ENCODE data around the gene AKAP8. TPM values are rescaled to one million over a fixed set of nuclear protein-coding genes. Genes with fewer than 3 reads are reported as not detected.

Gene AKAP8
- total RNA-seq, 4 donors from 2014 or later = 26.4 to 58.5 (median 55.9) TPM

GRCh38 chr19:15422296-15423075, 42.9 kb upstream of the AKAP8 start:
- Histone ChIP-seq H3K9me3 (peaks cover 0 to 6% (median 0%) of the 10 kb centered on the region in 4 donors), H3K4me3 (no peak overlapping the region), H3K4me1 (peaks cover 0 to 16% (median 5%) of the 10 kb centered on the region in 4 donors), H3K36me3 (peaks cover 4 to 64% (median 30%) of the 10 kb centered on the region in 3 donors), H3K27me3 (no peaks in the 10 kb centered on the region), H3K27ac (no peak overlapping the region)
- DNase-seq (ENCODE audit: low spot score in 2 of 2) = no peak
- TF ChIP-seq, protein P1, sequence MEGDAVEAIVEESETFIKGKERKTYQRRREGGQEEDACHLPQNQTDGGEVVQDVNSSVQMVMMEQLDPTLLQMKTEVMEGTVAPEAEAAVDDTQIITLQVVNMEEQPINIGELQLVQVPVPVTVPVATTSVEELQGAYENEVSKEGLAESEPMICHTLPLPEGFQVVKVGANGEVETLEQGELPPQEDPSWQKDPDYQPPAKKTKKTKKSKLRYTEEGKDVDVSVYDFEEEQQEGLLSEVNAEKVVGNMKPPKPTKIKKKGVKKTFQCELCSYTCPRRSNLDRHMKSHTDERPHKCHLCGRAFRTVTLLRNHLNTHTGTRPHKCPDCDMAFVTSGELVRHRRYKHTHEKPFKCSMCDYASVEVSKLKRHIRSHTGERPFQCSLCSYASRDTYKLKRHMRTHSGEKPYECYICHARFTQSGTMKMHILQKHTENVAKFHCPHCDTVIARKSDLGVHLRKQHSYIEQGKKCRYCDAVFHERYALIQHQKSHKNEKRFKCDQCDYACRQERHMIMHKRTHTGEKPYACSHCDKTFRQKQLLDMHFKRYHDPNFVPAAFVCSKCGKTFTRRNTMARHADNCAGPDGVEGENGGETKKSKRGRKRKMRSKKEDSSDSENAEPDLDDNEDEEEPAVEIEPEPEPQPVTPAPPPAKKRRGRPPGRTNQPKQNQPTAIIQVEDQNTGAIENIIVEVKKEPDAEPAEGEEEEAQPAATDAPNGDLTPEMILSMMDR (IDR thresholded peaks at IDR 0.05) = no peak
- TF ChIP-seq POLR2A (IDR thresholded peaks at IDR 0.05) = no peak
- TF ChIP-seq EP300 (IDR thresholded peaks at IDR 0.05) = no peak
- 87 to 92% methylated on average over 20 to 22 of the region's 22 CpGs for WGBS, 2 donors

GRCh38 chr19:15421721-15422260, 42.2 kb upstream of the AKAP8 start:
- TF ChIP-seq POLR2A (IDR thresholded peaks at IDR 0.05) (no peak), EP300 (IDR thresholded peaks at IDR 0.05) (no peak)
- TF ChIP-seq, protein P1 (IDR thresholded peaks at IDR 0.05) = no peak
- Histone ChIP-seq H3K27ac (no peak overlapping the region), H3K36me3 (peaks cover 4 to 57% (median 23%) of the 10 kb centered on the region in 3 donors), H3K4me3 (no peak overlapping the region), H3K4me1 (peaks cover 0 to 23% (median 12%) of the 10 kb centered on the region in 4 donors), H3K9me3 (peaks cover 0 to 6% (median 0%) of the 10 kb centered on the region in 4 donors), H3K27me3 (no peaks in the 10 kb centered on the region)
- DNase-seq (ENCODE audit: low spot score in 2 of 2) = no peak
- WGBS, 2 donors = 79 to 80% methylated on average over 15 of the region's 15 CpGs

DNA sequence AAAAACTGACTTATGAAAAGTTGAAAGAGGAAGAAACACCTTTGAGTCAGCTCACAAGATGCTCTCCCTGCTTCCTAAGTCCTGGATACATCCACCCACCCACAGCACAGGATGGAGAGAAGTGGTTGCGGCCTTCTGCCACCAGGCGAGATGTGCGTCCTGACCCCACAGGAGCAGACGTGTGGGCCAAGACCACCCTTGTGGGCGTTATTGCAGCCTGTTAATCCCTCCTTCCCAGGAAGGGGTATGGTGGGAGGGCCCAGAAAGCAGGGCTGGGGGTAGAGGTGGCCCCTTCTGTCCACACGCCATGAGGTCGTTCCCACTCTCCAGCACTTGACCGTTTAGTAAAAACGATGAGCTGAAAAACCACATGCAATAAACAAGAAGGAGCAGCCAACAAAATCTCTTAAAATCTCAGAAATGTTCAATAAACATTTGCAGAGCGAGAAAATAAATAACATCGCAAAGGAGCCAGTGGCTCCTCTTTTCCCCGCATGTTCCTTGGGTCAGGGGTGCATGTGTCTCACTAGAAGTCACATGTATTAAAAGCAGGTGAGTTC, 41.6 kb upstream of the AKAP8 start:
- DNase-seq (ENCODE audit: low spot score in 2 of 2) = no peak
- 61 to 72% methylated on average over 12 of the region's 12 CpGs for WGBS, 2 donors
- TF ChIP-seq POLR2A (IDR thresholded peaks at IDR 0.05) (no peak), EP300 (IDR thresholded peaks at IDR 0.05) (no peak)
- TF ChIP-seq, protein P1 (IDR thresholded peaks at IDR 0.05) = no peak
- H3K4me3 ChIP-seq = no peak overlapping the region
- H3K27ac ChIP-seq = no peak overlapping the region
- H3K36me3 ChIP-seq = peaks cover 4 to 51% (median 18%) of the 10 kb centered on the region in 3 donors
- no peaks in the 10 kb centered on the region for H3K27me3 ChIP-seq
- peaks cover 0 to 28% (median 17%) of the 10 kb centered on the region in 4 donors for H3K4me1 ChIP-seq
- H3K9me3 ChIP-seq = peaks cover 0 to 6% (median 0%) of the 10 kb centered on the region in 4 donors

DNA sequence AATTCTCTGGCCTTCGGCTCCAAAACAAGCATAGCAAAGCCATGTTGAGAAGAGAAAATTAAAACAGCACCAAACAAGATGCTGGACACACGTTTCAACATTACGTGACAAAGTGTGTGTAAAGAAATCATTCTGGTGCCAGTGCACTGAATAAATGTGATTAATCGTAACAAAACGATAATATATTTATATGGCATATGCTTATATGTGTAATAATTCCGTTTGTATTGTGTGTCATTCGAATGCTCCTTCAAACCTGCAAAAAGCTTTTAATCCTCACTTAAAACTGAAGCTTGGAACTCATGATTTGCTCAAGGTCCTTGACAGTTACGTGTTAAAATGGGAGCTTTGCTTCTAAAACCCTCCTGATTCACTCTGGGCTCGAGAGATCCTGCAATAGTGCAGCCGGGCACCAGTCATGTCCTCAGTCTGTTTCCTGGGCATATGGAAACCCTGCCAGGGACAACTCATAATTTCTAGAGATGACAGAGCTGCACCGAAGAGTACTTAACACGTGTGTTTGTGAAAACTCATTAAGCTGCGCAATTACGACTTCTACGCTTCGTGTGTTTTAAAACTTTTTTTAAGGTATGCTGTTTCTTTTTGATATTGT, 39.9 kb upstream of the AKAP8 start:
- 26 to 27% methylated on average over 16 of the region's 16 CpGs for WGBS, 2 donors
- no peak for DNase-seq (ENCODE audit: low spot score in 2 of 2)
- TF ChIP-seq POLR2A (IDR thresholded peaks at IDR 0.05) = no peak
- TF ChIP-seq, protein P1 (IDR thresholded peaks at IDR 0.05) = no peak
- no peak for TF ChIP-seq EP300 (IDR thresholded peaks at IDR 0.05)

More for the DNA sequence above, 39.9 kb upstream of the AKAP8 start:
- H3K4me1 ChIP-seq = peaks cover 0 to 45% (median 21%) of the 10 kb centered on the region in 4 donors
- peak overlapping the region; percentile 23 to 89 (median 38) for H3K27ac ChIP-seq
- peak overlapping the region; percentile 54 to 99 (median 94) for H3K4me3 ChIP-seq
- H3K36me3 ChIP-seq = peaks cover 4 to 45% (median 9%) of the 10 kb centered on the region in 3 donors
- peaks cover 0 to 6% (median 0%) of the 10 kb centered on the region in 4 donors for H3K9me3 ChIP-seq
- no peaks in the 10 kb centered on the region for H3K27me3 ChIP-seq

Measured in tibial nerve (tissue), 4 donors.